GM21529 (cell line): Measurements from ENCODE around the gene FRG2.
"Not testable (repeated sequence)": the region's sequence is repeated elsewhere in the genome, so short reads cannot be mapped to it uniquely, and the experiment has no call there.

Experiments used
- ATAC-seq: cut with Tn5 transposase; IDR thresholded peaks from one replicate; pipeline ENCODE4 v1.9.1; 2021; ENCODE audit not compliant: unreplicated experiment

The FRG2 gene

DNA sequence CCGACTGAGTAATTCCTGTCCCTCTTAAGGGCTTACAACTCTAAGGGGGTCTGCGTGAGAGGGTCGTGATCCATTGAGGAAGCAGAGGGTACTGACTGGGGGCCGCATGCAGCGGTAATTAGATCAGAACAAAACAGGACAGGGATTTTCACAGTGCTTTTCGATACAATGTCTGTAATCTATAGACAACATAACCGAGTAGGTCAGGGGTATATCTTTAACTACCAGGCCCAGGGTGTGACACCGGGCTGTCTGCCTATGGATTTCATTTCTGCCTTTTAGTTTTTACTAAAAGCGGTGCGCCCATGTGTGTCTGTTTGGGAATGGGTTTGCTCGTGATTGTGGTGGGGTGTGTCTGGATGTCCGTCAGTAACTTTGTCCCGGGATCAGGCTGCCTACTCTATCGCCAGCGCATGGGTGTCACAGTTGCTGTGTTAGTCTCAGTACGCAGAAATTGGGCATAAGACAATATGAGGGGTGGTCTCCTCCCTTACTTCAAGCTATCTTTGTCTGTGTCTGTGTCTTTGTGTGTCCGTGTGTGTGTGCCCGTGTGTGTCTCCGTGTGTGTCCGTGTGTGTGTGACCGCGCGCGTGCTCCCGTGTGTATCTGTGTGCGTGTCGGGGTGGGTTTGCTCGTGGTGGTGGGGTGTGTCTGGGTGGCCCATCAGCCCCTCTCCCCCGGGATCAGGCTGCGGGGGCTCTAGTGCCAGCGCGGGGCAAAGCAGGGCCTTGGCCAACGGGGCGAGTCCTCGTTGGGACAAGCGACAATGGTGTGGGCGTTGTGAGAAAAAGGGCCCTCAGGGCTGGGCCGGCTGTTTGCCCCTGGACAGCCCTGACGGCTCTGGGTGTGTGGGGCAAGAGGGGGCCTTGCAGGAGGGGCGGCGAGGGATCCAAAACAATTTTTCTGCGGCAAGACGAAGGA is 10.4 kb downstream of the FRG2 start:
- no peak for ATAC-seq

DNA sequence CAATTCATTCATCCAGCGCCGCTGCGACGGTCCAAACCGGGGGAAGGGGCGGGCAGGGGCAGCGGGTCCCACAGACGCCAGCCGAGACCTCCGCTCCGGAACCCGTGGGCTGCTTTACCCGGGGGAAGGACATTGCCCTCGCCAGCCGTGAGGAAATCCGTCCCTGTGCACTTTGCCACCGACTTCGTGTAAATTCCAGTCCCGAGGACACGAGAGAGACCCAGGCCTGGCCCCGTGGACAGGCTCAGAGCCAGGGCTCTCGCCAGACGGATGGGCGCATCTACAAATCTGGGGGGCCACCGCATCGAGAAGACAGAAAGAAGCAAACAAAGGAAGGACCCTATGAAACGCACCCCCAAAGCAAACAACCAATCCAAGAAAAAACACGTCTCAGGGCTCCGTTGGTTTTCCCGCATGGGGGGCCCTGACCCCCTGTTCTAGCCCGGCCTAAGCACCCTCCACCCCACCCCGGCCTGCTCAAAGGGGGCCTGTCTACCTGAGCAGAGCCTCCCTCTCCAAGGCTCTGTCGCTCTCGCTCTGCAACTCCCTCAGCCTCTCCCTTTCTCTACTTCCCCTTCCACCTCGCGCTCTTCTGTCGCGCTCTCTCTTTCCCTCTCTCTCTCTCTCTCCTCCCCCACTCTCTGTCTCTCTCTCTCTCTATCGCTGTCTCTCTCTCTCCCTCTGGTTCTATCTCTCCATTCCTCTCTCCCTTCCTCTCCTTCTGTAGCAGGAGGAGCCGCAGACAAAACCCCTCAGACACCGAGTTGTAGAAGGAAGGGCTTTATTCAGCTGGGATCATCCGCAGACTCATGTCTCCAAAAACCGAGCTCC is 11.3 kb downstream of the FRG2 start:
- no peak for ATAC-seq

- no peak for ATAC-seq
These were observed 12.1 kb downstream of the FRG2 start for GRCh38 chr4:190014771-190015537.

DNA sequence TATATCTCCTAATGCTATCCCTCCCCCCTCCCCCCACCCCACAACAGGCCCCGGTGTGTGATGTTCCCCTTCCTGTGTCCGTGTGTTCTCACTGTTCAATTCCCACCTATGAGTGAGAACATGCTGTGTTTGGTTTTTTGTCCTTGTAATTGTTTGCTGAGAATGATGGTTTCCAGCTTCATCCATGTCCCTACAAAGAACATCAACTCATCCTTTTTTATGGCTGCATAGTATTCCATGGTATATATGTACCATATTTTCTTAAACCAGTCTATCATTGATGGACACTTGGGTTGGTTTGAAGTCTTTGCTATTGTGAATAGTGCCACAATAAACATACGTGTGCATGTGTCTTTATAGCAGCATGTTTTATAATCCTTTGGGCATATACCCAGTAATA is 37.1 kb downstream of the FRG2 start:
- not testable (repeated sequence) for ATAC-seq

DNA sequence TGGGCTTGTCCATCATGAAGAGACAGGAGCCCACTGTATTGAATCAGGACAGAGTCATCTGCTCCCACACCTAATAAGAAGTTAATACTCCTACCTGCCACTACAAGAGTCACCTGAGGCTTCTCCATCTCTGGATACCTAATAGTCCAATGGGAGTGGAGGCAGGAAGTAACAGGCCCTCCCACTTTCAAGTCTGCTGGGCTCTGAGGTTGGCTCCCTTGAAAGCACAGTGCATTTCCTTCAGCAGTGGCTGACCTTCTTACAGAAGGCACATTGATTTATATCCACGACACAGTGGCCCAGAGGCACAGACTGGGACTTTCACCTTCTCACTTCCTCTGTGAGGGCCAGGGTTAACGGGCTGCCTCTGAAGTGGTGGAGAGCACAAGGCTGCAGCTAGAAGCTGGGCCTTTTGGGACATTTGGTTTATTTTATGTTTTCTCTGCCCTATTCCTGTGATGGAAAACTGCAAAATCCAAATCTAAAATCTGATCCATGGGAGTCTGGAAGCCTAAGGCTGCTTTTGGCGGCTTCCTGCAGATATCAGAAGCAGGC is 38.1 kb downstream of the FRG2 start:
- no peak for ATAC-seq

DNA sequence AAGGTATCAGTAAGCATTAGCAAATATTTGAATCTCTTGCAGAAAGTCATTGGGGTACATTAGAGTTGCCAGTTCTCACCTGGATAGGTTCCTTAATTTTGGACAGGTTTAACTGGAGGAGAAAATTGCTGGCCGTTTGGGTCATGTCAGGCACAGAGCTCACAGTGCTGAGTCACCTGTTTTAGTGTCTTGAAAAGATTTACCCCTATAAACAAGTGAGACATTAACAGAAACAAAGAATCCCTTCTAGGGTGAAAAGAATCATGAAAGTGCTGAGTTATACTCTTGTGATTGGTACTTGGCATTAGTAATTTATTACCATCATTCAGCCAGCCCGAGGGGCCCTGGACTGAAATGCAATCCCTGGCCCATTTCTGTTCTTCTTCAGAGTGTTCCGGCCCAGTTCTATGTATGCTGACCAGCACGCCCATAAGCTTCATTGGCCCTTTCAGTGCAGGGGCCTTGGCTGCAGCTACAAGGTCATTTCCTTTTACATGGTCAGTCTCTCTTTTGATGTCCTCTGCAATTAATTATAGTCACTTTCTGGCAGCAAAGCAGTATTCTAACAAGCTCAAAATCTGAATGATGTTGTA is 41.3 kb downstream of the FRG2 start:
- not testable (repeated sequence) for ATAC-seq

GRCh38 chr4:189984661-189985060 is 42.4 kb downstream of the FRG2 start:
- ATAC-seq, result not testable (repeated sequence)

DNA sequence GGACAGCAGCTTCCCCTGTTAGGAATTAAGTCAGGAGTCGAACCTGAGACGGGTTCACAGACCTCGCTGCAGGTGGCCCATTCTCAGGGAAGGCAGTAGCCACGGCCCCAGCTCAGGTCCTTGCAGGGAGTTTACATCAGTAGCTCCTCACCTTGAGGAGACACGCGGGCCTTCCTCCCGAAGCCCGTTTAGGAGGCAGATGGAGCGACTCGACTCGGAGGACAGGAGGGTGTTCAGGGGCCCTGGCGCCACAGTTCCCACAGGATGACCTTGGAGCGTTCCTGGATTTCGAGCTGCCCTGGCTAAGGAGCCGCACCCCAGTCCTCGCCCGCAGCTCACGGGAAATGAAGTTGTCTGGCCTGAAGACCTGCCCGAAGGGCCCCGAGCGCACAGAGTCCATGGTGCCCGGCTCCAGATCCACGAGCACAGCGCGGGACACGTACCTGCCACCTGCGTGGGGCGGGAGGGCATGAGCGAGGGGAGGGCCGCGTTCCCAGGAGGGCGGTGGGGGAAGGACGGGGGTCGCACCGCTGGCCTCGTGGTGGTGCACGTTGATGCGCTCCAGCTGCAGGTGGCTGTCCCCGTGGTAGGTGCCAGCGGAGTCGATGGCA is 43.0 kb downstream of the FRG2 start:
- not testable (repeated sequence) for ATAC-seq

DNA sequence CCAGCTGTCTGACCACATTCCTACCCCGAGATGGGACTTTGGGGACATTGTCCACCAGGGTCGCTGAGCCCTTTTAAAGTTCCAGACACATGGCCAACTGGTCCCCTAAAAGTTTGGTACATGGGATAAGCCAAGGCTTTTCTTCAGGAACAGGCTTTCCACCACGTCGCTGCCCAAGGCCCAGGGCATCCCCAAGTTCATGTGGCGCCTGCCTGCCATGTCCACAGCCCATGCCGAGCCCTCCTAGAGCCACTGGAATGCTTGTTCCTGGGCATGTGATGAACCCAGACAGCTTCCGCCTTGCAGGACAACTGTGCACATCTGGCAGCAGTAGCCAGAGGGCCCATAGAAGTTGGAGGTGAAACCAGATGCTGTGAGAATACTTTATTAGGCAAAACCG is 45.1 kb downstream of the FRG2 start:
- ATAC-seq, result no peak

- ATAC-seq, result not testable (repeated sequence)
These were observed 46.8 kb downstream of the FRG2 start for GRCh38 chr4:189980292-189980691.

DNA sequence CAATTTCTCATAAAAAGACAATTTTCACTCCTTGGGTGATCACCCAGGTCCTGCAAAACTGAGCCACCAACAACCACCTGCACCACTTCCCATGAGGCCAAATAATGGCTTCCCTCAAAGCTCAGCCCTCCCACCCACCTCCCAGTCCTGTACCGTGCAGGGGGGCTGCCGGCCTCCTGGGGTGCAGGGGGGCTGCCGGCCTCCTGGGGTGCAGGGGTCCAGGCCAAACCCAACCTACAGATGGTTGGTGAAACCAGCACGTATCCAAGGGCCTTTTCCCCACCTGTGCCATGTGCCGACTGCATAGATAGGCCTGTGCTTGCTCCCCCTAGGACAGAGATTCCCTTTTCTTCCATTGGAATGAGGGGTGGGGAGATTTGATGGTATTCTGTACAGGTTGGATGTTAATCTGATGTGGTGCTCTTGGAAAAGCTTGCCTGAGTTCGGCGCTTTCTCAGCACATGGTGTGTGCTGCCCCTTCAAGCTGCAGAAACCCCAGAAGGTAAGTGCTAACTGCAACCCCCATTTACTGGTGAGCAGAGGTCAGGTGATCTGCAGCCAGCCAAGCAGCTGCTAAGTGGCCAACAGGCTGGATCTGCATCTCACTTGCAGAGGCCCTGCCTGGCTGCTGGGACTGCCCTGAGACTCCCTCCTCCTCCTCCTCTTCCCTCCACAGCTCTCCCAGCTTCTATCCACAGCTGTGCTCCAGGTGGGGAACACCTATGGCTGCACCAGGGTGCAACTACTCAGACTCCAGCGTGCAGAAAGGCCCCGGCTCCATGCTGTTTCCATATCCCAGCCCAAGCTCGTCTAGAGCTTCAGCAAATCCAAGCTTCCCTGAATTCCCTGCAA is 47.6 kb downstream of the FRG2 start:
- no peak for ATAC-seq
